HuH-7.5 (cell line): ENCODE results near the gene PPP1R1C.

ENCODE experiments used
- DNase-seq: peaks from one replicate; pipeline ENCODE4 v3.0.0; 2011; ENCODE audit warnings: low spot score

PPP1R1C gene

DNA sequence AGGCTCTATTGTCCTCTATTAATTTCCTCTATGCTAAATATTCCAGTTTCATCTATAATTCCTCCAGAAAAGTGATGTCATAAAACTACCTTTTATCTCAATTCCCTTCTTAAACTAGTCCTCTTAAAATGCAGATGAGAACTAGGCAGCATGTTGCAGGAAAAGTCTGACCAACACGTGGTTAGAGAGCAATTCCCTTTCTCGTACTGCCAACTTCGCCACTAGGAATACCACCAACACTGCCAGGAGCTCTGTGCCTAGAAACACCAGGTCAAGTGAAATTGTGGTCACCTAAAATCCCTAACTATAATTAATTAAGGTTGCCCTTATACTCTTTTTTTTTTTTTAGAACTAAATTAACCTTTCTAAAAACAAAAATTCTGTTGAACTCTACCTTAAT is 127.7 kb downstream of the PPP1R1C start:
- DNase-seq: no peak

- no peak for DNase-seq
These were observed 129.6 kb downstream of the PPP1R1C start for GRCh38 chr2:182115258-182115657.

DNA sequence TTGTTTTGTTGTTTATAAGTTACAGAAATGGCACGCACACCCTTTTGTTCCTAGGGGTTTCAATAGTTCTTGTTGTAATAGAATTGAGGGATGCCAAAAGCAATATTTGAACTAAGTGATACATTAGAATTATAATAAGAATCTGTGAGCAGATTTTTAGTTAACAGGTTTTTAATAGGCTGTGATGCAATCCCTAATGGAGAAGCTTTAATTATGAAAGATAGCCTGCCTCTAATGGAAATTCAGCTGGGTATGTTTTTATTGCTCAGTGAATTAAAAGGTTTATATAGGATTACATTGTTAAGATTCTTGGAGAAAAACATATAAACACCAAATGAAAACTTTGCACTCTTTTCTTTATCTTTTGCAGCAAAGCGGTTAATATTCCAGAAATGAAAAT is 131.1 kb downstream of the PPP1R1C start:
- no peak for DNase-seq

GRCh38 chr2:182117196-182117595 is 131.5 kb downstream of the PPP1R1C start:
- DNase-seq: no peak

- no peak for DNase-seq
These were observed 143.4 kb downstream of the PPP1R1C start for GRCh38 chr2:182128821-182129707.

DNA sequence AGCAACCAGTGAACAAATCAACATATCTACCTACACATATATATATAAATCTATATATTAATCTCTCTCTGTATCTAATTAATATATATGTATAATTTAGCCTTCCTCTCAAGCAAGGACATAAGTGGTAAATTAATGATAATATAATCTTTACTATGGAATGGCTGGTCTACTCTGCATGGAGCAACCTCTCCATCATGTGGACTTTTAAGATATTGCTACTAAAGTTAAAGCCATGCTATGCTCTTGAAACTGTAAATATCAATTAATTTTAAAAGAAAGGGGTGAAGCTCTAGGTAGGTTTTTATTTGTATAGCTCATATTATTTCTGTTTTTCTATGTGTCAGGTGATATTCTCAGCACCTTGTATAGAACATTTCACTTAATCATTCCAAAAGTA is 147.0 kb downstream of the PPP1R1C start:
- no peak for DNase-seq

DNA sequence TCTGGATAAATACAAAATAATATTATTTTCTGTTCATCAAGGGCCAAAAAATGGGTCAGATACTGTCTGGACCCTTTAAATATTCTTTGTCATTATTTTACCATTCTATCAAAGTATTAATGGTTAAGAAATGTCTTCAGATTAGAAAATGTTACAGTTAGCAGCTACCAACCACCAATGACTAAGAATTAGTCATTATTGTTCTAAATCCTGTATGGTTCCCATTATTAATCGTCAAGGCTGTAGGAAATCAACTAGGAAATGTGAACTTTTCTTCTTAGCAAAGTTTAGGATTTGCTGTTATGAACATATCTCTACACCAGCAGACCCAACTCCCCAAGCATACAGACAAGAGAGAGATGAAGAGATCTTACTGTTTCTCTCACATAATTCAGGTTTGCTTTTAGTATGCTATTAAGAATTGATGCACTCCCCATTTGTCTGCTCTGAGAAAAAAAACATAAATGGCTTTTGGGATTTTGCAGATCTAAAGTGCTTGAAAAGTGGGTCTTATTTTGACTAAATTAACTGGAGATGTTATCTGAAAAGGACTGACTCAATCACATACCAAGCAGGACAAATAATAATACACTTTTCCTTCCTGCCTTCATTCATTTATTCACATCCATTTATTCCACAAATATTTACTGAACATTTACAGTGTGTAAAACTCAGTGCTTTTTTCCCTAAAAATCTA is 147.7 kb downstream of the PPP1R1C start:
- no peak for DNase-seq

DNA sequence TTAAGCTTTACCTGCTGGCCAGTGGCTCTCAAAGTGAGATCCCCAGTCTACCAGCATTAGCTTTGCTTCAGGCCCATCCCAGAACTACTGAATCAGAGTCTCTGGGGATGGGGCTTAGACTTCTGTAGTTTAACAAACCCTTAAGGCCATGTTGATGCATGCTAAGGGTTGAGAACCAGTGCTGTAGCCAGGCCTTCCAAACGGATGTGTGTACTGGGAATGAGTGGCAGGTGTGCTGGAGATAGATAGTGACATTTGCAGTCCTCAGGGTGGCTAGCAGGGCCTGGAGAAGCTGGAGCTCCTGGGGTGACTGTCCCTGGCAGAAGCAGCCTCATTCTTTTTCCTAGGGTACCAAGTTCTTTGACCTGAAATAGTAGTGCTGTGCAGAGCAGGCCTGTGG is 148.5 kb downstream of the PPP1R1C start:
- no peak for DNase-seq

DNA sequence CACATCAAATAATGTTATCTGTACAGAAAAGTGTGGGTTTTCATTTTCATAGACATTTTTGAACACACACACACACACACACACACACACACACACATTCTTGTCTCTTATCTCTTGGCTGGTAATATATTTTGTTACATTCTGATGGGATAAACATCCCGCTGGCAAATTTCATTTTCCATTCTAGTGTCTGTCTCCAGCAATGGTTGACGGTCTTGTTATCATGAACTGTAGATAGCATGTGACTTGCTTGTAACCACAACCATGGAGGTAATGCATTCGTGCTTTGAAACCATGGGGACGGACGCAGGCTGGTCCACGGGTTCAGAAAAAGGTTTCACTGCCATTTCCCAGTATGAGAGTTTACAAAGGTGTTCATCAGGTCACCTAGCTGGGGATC is 156.4 kb downstream of the PPP1R1C start:
- no peak for DNase-seq

- DNase-seq: no peak
These were observed 158.6 kb downstream of the PPP1R1C start for GRCh38 chr2:182144041-182144775.

- no peak for DNase-seq
These were observed 159.1 kb downstream of the PPP1R1C start for GRCh38 chr2:182144776-182145165.

- DNase-seq: no peak
These were observed 162.7 kb downstream of the PPP1R1C start for GRCh38 chr2:182148344-182148743.

GRCh38 chr2:182163878-182164277 is 178.2 kb downstream of the PPP1R1C start:
- DNase-seq: no peak

DNA sequence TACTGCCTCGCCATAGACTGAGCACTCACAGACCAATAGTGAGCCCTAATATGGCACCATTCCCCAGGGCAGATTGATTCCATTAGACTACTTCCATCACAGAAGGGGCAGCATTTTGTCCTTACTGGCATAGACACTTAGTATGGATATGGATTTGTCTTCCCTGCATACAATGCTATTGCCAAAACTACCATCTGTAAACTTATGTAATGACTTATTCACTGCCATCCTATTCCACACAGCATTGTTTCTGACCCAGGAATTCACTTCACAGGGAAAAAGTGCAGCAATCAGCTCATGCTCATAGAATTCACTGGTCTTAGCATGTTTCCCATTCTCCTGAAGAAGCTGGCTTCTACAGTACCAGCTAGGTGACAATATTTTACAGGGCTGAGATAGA is 179.0 kb downstream of the PPP1R1C start:
- DNase-seq: no peak

- DNase-seq: no peak
These were observed 179.5 kb downstream of the PPP1R1C start for GRCh38 chr2:182165202-182165601.

GRCh38 chr2:182166406-182166805 is 180.8 kb downstream of the PPP1R1C start:
- DNase-seq: no peak

GRCh38 chr2:182166841-182167240 is 181.2 kb downstream of the PPP1R1C start:
- no peak for DNase-seq
